Effector memory CD8-positive, alpha-beta T cell (primary cell): ENCODE measurements around the gene TRIM51.

Source experiments
- ATAC-seq: fragments of 150-1000 bp; cut with Tn5 transposase; replicated peaks from 2 replicates; pipeline ENCODE4 v1.10.0; 2021; ENCODE audit warnings: mild to moderate bottlenecking, moderate library complexity
- DNase-seq, 3 experiments: peaks; one replicate each; pipeline ENCODE4 v3.0.0; 2021
- H3K27ac Mint-ChIP-seq, 2 donors: one replicate each; pipeline ENCODE4 v1.8.0; 2022; ENCODE audit warnings: mild to moderate bottlenecking in 2 of 2, mixed read lengths in 2 of 2, moderate library complexity in 2 of 2
- H3K27me3 Mint-ChIP-seq, 2 donors: one replicate each; pipeline ENCODE4 v1.8.0; 2022; ENCODE audit warnings: mixed read lengths in 2 of 2
- H3K36me3 Mint-ChIP-seq: one replicate; pipeline ENCODE4 v1.8.0; 2022; ENCODE audit warnings: mild to moderate bottlenecking, moderate library complexity, mixed read lengths; ENCODE audit not compliant: insufficient read depth
- H3K4me1 Mint-ChIP-seq, 2 donors: one replicate each; pipeline ENCODE4 v1.8.0; 2022; ENCODE audit warnings: low read depth in 2 of 2, mixed read lengths in 2 of 2
- H3K4me3 Mint-ChIP-seq, 2 donors: one replicate each; pipeline ENCODE4 v1.8.0; 2022; ENCODE audit warnings: mild to moderate bottlenecking in 2 of 2, mixed read lengths in 2 of 2, moderate library complexity in 2 of 2
- H3K9me3 Mint-ChIP-seq, 2 donors: one replicate each; pipeline ENCODE4 v1.8.0; 2022; ENCODE audit warnings: mixed read lengths in 2 of 2

TRIM51 gene

DNA sequence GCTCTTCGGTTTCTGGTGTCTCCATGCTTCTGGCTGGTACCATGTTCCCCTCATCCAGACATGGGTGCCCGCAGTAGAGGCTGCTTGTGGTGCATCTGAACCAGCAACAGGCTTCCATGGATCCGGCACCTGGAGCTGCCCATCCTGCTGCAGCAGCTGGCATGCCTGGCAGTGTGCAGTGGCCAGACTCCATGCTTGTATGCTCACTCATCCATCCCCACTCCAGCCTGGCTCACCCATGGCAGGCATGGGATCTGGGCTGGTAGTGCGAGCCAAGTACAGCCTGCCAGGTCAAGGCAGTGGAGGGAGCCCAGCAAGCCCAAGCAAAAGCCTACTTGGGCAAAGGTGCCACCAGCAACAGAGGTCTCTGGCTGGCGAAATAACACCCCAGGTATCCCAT lies 37.4 kb downstream of the TRIM51 start:
- no peak for ATAC-seq
- Mint-ChIP-seq H3K4me3 (no peak overlapping the region), H3K9me3 (peaks cover 0 to 6% of the 10 kb centered on the region in 2 donors), H3K36me3 (no peaks in the 10 kb centered on the region), H3K27me3 (no peaks in the 10 kb centered on the region), H3K4me1 (no peaks in the 10 kb centered on the region), H3K27ac (no peak overlapping the region)
- no peak for DNase-seq

GRCh38 chr11:55936300-55936699 lies 53.2 kb downstream of the TRIM51 start, which contains the start of gene OR5I1:
OR5I1 (minus strand) TSS chr11:55936400; CDS start chr11:55936400, 0 bp downstream.
- DNase-seq, result no peak
- H3K36me3 Mint-ChIP-seq, result no peaks in the 10 kb centered on the region
- H3K27ac Mint-ChIP-seq, result no peak within 1 kb of the TSS
- no peak within 1 kb of the TSS for H3K4me3 Mint-ChIP-seq
- no peak for ATAC-seq
- H3K9me3 Mint-ChIP-seq, result peaks cover 2 to 9% of the 10 kb centered on the region in 2 donors
- no peaks in the 10 kb centered on the region for H3K4me1 Mint-ChIP-seq
- H3K27me3 Mint-ChIP-seq, result no peaks in the 10 kb centered on the region
